NCI-H748 treated with DMSO at 0.1 percent for 48 hours (cell line): Measurements from ENCODE around the gene RCBTB2.
"Not testable (repeated sequence)": the region's sequence is repeated elsewhere in the genome, so short reads cannot be mapped to it uniquely, and the experiment has no call there.

ENCODE experiments used
- DNase-seq: peaks from one replicate; lab custom pipeline; 2025; lab: John Stamatoyannopoulos, UW

RCBTB2 gene

GRCh38 chr13:48494874-48495273 lies 38.0 kb downstream of the RCBTB2 start:
- DNase-seq: no peak

GRCh38 chr13:48493851-48494250 lies 39.0 kb downstream of the RCBTB2 start:
- no peak for DNase-seq

- DNase-seq: no peak
Measured at GRCh38 chr13:48493066-48493765, 39.7 kb downstream of the RCBTB2 start.

GRCh38 chr13:48492470-48493065 lies 40.3 kb downstream of the RCBTB2 start:
- DNase-seq: no peak

- DNase-seq: no peak
Measured at GRCh38 chr13:48492096-48492440, 40.8 kb downstream of the RCBTB2 start.

- no peak for DNase-seq
Measured at GRCh38 chr13:48491423-48492095, 41.3 kb downstream of the RCBTB2 start.

GRCh38 chr13:48490241-48490640 lies 42.6 kb downstream of the RCBTB2 start:
- DNase-seq: no peak

GRCh38 chr13:48489666-48490065 lies 43.2 kb downstream of the RCBTB2 start:
- DNase-seq: no peak

GRCh38 chr13:48488995-48489394 lies 43.9 kb downstream of the RCBTB2 start:
- DNase-seq: no peak

- no peak for DNase-seq
Measured at GRCh38 chr13:48487968-48488367, 44.9 kb downstream of the RCBTB2 start.

GRCh38 chr13:48486836-48487235 lies 46.0 kb downstream of the RCBTB2 start:
- no peak for DNase-seq

GRCh38 chr13:48486362-48486761 lies 46.5 kb downstream of the RCBTB2 start:
- DNase-seq: no peak

GRCh38 chr13:48485432-48485831 lies 47.4 kb downstream of the RCBTB2 start:
- no peak for DNase-seq

- no peak for DNase-seq
Measured at GRCh38 chr13:48483575-48483974, 49.3 kb downstream of the RCBTB2 start.

- DNase-seq: no peak
Measured at GRCh38 chr13:48478391-48478790, 54.5 kb downstream of the RCBTB2 start.

- no peak for DNase-seq
Measured at GRCh38 chr13:48477191-48477855, 55.6 kb downstream of the RCBTB2 start.

GRCh38 chr13:48476686-48477085 lies 56.2 kb downstream of the RCBTB2 start:
- DNase-seq: no peak

- DNase-seq: no peak
Measured at GRCh38 chr13:48476215-48476614, 56.7 kb downstream of the RCBTB2 start.

GRCh38 chr13:48475230-48475629 lies 57.6 kb downstream of the RCBTB2 start:
- DNase-seq: no peak

GRCh38 chr13:48457578-48458242 lies 75.2 kb downstream of the RCBTB2 start:
- DNase-seq: no peak

- DNase-seq: no peak
Measured at GRCh38 chr13:48456546-48456945, 76.3 kb downstream of the RCBTB2 start.

- not testable (repeated sequence) for DNase-seq
Measured at GRCh38 chr13:48451196-48451595, 81.7 kb downstream of the RCBTB2 start.
